GDM1 (cell line): Measurements from ENCODE around the gene SLC41A1.
"Not testable (repeated sequence)": the region's sequence is repeated elsewhere in the genome, so short reads cannot be mapped to it uniquely, and the experiment has no call there.

Source experiments
- DNase-seq: peaks from one replicate; lab custom pipeline; 2025; lab: John Stamatoyannopoulos, UW

The SLC41A1 gene

GRCh38 chr1:205812878-205813754 is at the start of gene SLC41A1:
Gene SLC41A1, minus strand, starts transcription at chr1:205813198. Its CDS starts 2,757 bp downstream, at chr1:205810441.
- DNase-seq: peak; percentile 84

GRCh38 chr1:205861540-205861939 is 48.5 kb upstream of the SLC41A1 start:
- no peak for DNase-seq

- DNase-seq: no peak
Measured at GRCh38 chr1:205858141-205858961, 45.4 kb upstream of the SLC41A1 start.

GRCh38 chr1:205857501-205857900 is 44.5 kb upstream of the SLC41A1 start:
- not testable (repeated sequence) for DNase-seq

GRCh38 chr1:205856433-205856832 is 43.4 kb upstream of the SLC41A1 start:
- no peak for DNase-seq

- DNase-seq: no peak
Measured at GRCh38 chr1:205852969-205853368, 40.0 kb upstream of the SLC41A1 start.

- DNase-seq: no peak
Measured at GRCh38 chr1:205851993-205852392, 39.0 kb upstream of the SLC41A1 start.

GRCh38 chr1:205849619-205850355 is 36.8 kb upstream of the SLC41A1 start, which contains the start of gene PM20D1:
Gene PM20D1, minus strand, starts transcription at chr1:205850132. Its CDS starts 60 bp downstream, at chr1:205850072.
- DNase-seq: no peak

- DNase-seq: no peak
Measured at GRCh38 chr1:205843036-205843859, 30.2 kb upstream of the SLC41A1 start.

GRCh38 chr1:205842229-205842628 is 29.2 kb upstream of the SLC41A1 start:
- no peak for DNase-seq

- DNase-seq: no peak
Measured at GRCh38 chr1:205840146-205840923, 27.3 kb upstream of the SLC41A1 start.

- no peak for DNase-seq
Measured at GRCh38 chr1:205837382-205837970, 24.5 kb upstream of the SLC41A1 start.

- no peak for DNase-seq
Measured at GRCh38 chr1:205834751-205835150, 21.8 kb upstream of the SLC41A1 start.

- no peak for DNase-seq
Measured at GRCh38 chr1:205832326-205832751, 19.3 kb upstream of the SLC41A1 start.

GRCh38 chr1:205827623-205828022 is 14.6 kb upstream of the SLC41A1 start:
- DNase-seq: no peak

GRCh38 chr1:205826995-205827394 is 14.0 kb upstream of the SLC41A1 start:
- no peak for DNase-seq

- DNase-seq: no peak
Measured at GRCh38 chr1:205826016-205826806, 13.2 kb upstream of the SLC41A1 start.

GRCh38 chr1:205824180-205824579 is 11.2 kb upstream of the SLC41A1 start:
- DNase-seq: no peak

- not testable (repeated sequence) for DNase-seq
Measured at GRCh38 chr1:205823260-205823659, 10.3 kb upstream of the SLC41A1 start.
